ENCODE data around the gene PPP1CA.

The PPP1CA gene

GRCh38 chr11:67401495-67402191 is at the start of gene PPP1CA:
Gene PPP1CA (minus strand): TSS chr11:67401858. CDS start chr11:67401782, 76 bp downstream.
- no peak for DNase-seq (ENCODE audit: low read depth)

GRCh38 chr11:67450796-67451657 is 49.4 kb upstream of the PPP1CA start:
- DNase-seq (ENCODE audit: low read depth), result no peak

GRCh38 chr11:67449116-67449844 is 47.6 kb upstream of the PPP1CA start:
- no peak for DNase-seq (ENCODE audit: low read depth)

- no peak for DNase-seq (ENCODE audit: low read depth)
Observed at GRCh38 chr11:67448220-67448609, 46.6 kb upstream of the PPP1CA start.

GRCh38 chr11:67445515-67445914 is 43.9 kb upstream of the PPP1CA start:
- DNase-seq (ENCODE audit: low read depth), result no peak

- no peak for DNase-seq (ENCODE audit: low read depth)
Observed at GRCh38 chr11:67442504-67443404, 41.1 kb upstream of the PPP1CA start.

- no peak for DNase-seq (ENCODE audit: low read depth)
Observed at GRCh38 chr11:67441731-67442351, 40.2 kb upstream of the PPP1CA start.

GRCh38 chr11:67441098-67441563 is 39.5 kb upstream of the PPP1CA start:
- DNase-seq (ENCODE audit: low read depth), result no peak

GRCh38 chr11:67440229-67441097 is 38.8 kb upstream of the PPP1CA start:
- no peak for DNase-seq (ENCODE audit: low read depth)

GRCh38 chr11:67439321-67440228 is 37.9 kb upstream of the PPP1CA start:
- DNase-seq (ENCODE audit: low read depth), result no peak

- DNase-seq (ENCODE audit: low read depth), result no peak
Observed at GRCh38 chr11:67438158-67438902, 36.7 kb upstream of the PPP1CA start.

- DNase-seq (ENCODE audit: low read depth), result no peak
Observed at GRCh38 chr11:67437809-67438157, 36.1 kb upstream of the PPP1CA start.

- no peak for DNase-seq (ENCODE audit: low read depth)
Observed at GRCh38 chr11:67437082-67437808, 35.6 kb upstream of the PPP1CA start, which contains the start of gene PTPRCAP. Gene PTPRCAP (minus strand): TSS chr11:67437682. CDS start chr11:67437619, 63 bp downstream.

- DNase-seq (ENCODE audit: low read depth), result no peak
Observed at GRCh38 chr11:67436459-67437081, 34.9 kb upstream of the PPP1CA start.

- no peak for DNase-seq (ENCODE audit: low read depth)
Observed at GRCh38 chr11:67435727-67436458, 34.2 kb upstream of the PPP1CA start.

- no peak for DNase-seq (ENCODE audit: low read depth)
Observed at GRCh38 chr11:67435031-67435726, 33.5 kb upstream of the PPP1CA start.

Data from non-pigmented ciliary epithelial cell (primary cell).